ENCODE results near the gene SRPX2. TPM values are rescaled to one million over a fixed set of nuclear protein-coding genes. Genes with fewer than 3 reads are reported as not detected.

The SRPX2 gene
- total RNA-seq, 1 experiment from 2014 or later, result not detected

GRCh38 chrX:100695302-100695701 lies 51.3 kb downstream of the SRPX2 start:
- H3K4me3 ChIP-seq (ENCODE audit: low read length), result no peak overlapping the region
- no peaks in the 10 kb centered on the region for H3K36me3 ChIP-seq (ENCODE audit: insufficient read depth, low read length)
- no peaks in the 10 kb centered on the region for H3K9me2 ChIP-seq (replicated peaks; ENCODE audit: insufficient read depth, low read length)
- H2AFZ ChIP-seq (ENCODE audit: low read length), result no peak overlapping the region
- no peaks in the 10 kb centered on the region for H3K9me3 ChIP-seq (ENCODE audit: low read length)
- H3K9ac ChIP-seq (ENCODE audit: low read length), result no peak overlapping the region
- no peak for DNase-seq
- H4K20me1 ChIP-seq (ENCODE audit: insufficient read depth, low read depth, low read length), result no peaks in the 10 kb centered on the region
- H3K27ac ChIP-seq (ENCODE audit: low read length), result no peak overlapping the region
- no peaks in the 10 kb centered on the region for H3K27me3 ChIP-seq (ENCODE audit: low read length)
- H3K4me2 ChIP-seq (ENCODE audit: low read depth, low read length, poor library complexity, severe bottlenecking), result no peak overlapping the region
- H3K4me1 ChIP-seq (ENCODE audit: low read length), result no peaks in the 10 kb centered on the region; the same call in 1 of the 2 replicates
- H3K79me2 ChIP-seq (ENCODE audit: low read length), result no peaks in the 10 kb centered on the region

- no peaks in the 10 kb centered on the region for H3K9me2 ChIP-seq (replicated peaks; ENCODE audit: insufficient read depth, low read length)
- no peaks in the 10 kb centered on the region for H3K36me3 ChIP-seq (ENCODE audit: insufficient read depth, low read length)
- no peak overlapping the region for H3K4me2 ChIP-seq (ENCODE audit: low read depth, low read length, poor library complexity, severe bottlenecking)
- H3K9me3 ChIP-seq (ENCODE audit: low read length), result no peaks in the 10 kb centered on the region
- H3K79me2 ChIP-seq (ENCODE audit: low read length), result no peaks in the 10 kb centered on the region
- H4K20me1 ChIP-seq (ENCODE audit: insufficient read depth, low read depth, low read length), result no peaks in the 10 kb centered on the region
- H3K27ac ChIP-seq (ENCODE audit: low read length), result no peak overlapping the region
- DNase-seq, result no peak
- H2AFZ ChIP-seq (ENCODE audit: low read length), result no peak overlapping the region
- H3K27me3 ChIP-seq (ENCODE audit: low read length), result no peaks in the 10 kb centered on the region
- H3K4me1 ChIP-seq (ENCODE audit: low read length), result no peaks in the 10 kb centered on the region; the same call in 1 of the 2 replicates
- H3K9ac ChIP-seq (ENCODE audit: low read length), result no peak overlapping the region
- no peak overlapping the region for H3K4me3 ChIP-seq (ENCODE audit: low read length)
Measured at GRCh38 chrX:100695991-100696390, 52.0 kb downstream of the SRPX2 start.

GRCh38 chrX:100696699-100697351 lies 52.8 kb downstream of the SRPX2 start:
- Histone ChIP-seq H2AFZ (ENCODE audit: low read length) (no peak overlapping the region), H3K9me3 (ENCODE audit: low read length) (no peaks in the 10 kb centered on the region), H3K27me3 (ENCODE audit: low read length) (no peaks in the 10 kb centered on the region), H4K20me1 (ENCODE audit: insufficient read depth, low read depth, low read length) (no peaks in the 10 kb centered on the region), H3K9me2 (replicated peaks; ENCODE audit: insufficient read depth, low read length) (no peaks in the 10 kb centered on the region), H3K27ac (ENCODE audit: low read length) (no peak overlapping the region), H3K4me2 (ENCODE audit: low read depth, low read length, poor library complexity, severe bottlenecking) (no peak overlapping the region), H3K4me3 (ENCODE audit: low read length) (no peak overlapping the region), H3K9ac (ENCODE audit: low read length) (no peak overlapping the region), H3K79me2 (ENCODE audit: low read length) (no peaks in the 10 kb centered on the region), H3K4me1 (ENCODE audit: low read length) (no peaks in the 10 kb centered on the region; the same call in 1 of the 2 replicates), H3K36me3 (ENCODE audit: insufficient read depth, low read length) (no peaks in the 10 kb centered on the region)
- no peak for DNase-seq

GRCh38 chrX:100698551-100698950 lies 54.6 kb downstream of the SRPX2 start:
- no peak overlapping the region for H3K27ac ChIP-seq (ENCODE audit: low read length)
- H3K9me3 ChIP-seq (ENCODE audit: low read length), result no peaks in the 10 kb centered on the region
- no peaks in the 10 kb centered on the region for H3K36me3 ChIP-seq (ENCODE audit: insufficient read depth, low read length)
- no peaks in the 10 kb centered on the region for H4K20me1 ChIP-seq (ENCODE audit: insufficient read depth, low read depth, low read length)
- no peak overlapping the region for H3K4me3 ChIP-seq (ENCODE audit: low read length)
- no peaks in the 10 kb centered on the region for H3K9me2 ChIP-seq (replicated peaks; ENCODE audit: insufficient read depth, low read length)
- no peak overlapping the region for H2AFZ ChIP-seq (ENCODE audit: low read length)
- no peak for DNase-seq
- no peaks in the 10 kb centered on the region for H3K79me2 ChIP-seq (ENCODE audit: low read length)
- no peak overlapping the region for H3K4me2 ChIP-seq (ENCODE audit: low read depth, low read length, poor library complexity, severe bottlenecking)
- no peak overlapping the region for H3K9ac ChIP-seq (ENCODE audit: low read length)
- no peaks in the 10 kb centered on the region for H3K27me3 ChIP-seq (ENCODE audit: low read length)
- H3K4me1 ChIP-seq (ENCODE audit: low read length), result no peaks in the 10 kb centered on the region; the same call in 1 of the 2 replicates

- Histone ChIP-seq H3K79me2 (ENCODE audit: low read length) (no peaks in the 10 kb centered on the region), H2AFZ (ENCODE audit: low read length) (no peak overlapping the region), H3K4me3 (ENCODE audit: low read length) (no peak overlapping the region), H3K9me3 (ENCODE audit: low read length) (no peaks in the 10 kb centered on the region), H3K27me3 (ENCODE audit: low read length) (no peaks in the 10 kb centered on the region), H3K9ac (ENCODE audit: low read length) (no peak overlapping the region), H4K20me1 (ENCODE audit: insufficient read depth, low read depth, low read length) (no peaks in the 10 kb centered on the region), H3K9me2 (replicated peaks; ENCODE audit: insufficient read depth, low read length) (no peaks in the 10 kb centered on the region), H3K4me2 (ENCODE audit: low read depth, low read length, poor library complexity, severe bottlenecking) (no peak overlapping the region), H3K27ac (ENCODE audit: low read length) (no peak overlapping the region), H3K36me3 (ENCODE audit: insufficient read depth, low read length) (no peaks in the 10 kb centered on the region), H3K4me1 (ENCODE audit: low read length) (no peaks in the 10 kb centered on the region; the same call in 1 of the 2 replicates)
- DNase-seq, result no peak
Measured at GRCh38 chrX:100700809-100701208, 56.8 kb downstream of the SRPX2 start.

- no peak for DNase-seq
- no peaks in the 10 kb centered on the region for H3K9me3 ChIP-seq (ENCODE audit: low read length)
- H3K4me2 ChIP-seq (ENCODE audit: low read depth, low read length, poor library complexity, severe bottlenecking), result no peak overlapping the region
- no peaks in the 10 kb centered on the region for H3K4me1 ChIP-seq (ENCODE audit: low read length)
- no peak overlapping the region for H3K9ac ChIP-seq (ENCODE audit: low read length)
- H4K20me1 ChIP-seq (ENCODE audit: insufficient read depth, low read depth, low read length), result no peaks in the 10 kb centered on the region
- H3K9me2 ChIP-seq (replicated peaks; ENCODE audit: insufficient read depth, low read length), result no peaks in the 10 kb centered on the region
- H3K27ac ChIP-seq (ENCODE audit: low read length), result no peak overlapping the region
- no peaks in the 10 kb centered on the region for H3K79me2 ChIP-seq (ENCODE audit: low read length)
- H2AFZ ChIP-seq (ENCODE audit: low read length), result no peak overlapping the region
- no peaks in the 10 kb centered on the region for H3K36me3 ChIP-seq (ENCODE audit: insufficient read depth, low read length)
- no peaks in the 10 kb centered on the region for H3K27me3 ChIP-seq (ENCODE audit: low read length)
- no peak overlapping the region for H3K4me3 ChIP-seq (ENCODE audit: low read length)
Measured at GRCh38 chrX:100704581-100705203, 60.7 kb downstream of the SRPX2 start.

GRCh38 chrX:100710816-100711215 lies 66.8 kb downstream of the SRPX2 start:
- Histone ChIP-seq H3K4me1 (ENCODE audit: low read length) (no peaks in the 10 kb centered on the region), H4K20me1 (ENCODE audit: insufficient read depth, low read depth, low read length) (no peaks in the 10 kb centered on the region), H3K27me3 (ENCODE audit: low read length) (no peaks in the 10 kb centered on the region), H3K4me2 (ENCODE audit: low read depth, low read length, poor library complexity, severe bottlenecking) (no peak overlapping the region), H3K36me3 (ENCODE audit: insufficient read depth, low read length) (no peaks in the 10 kb centered on the region), H3K4me3 (ENCODE audit: low read length) (no peak overlapping the region), H3K9me2 (replicated peaks; ENCODE audit: insufficient read depth, low read length) (no peaks in the 10 kb centered on the region), H3K9me3 (ENCODE audit: low read length) (no peaks in the 10 kb centered on the region), H3K79me2 (ENCODE audit: low read length) (no peaks in the 10 kb centered on the region), H2AFZ (ENCODE audit: low read length) (no peak overlapping the region), H3K27ac (ENCODE audit: low read length) (no peak overlapping the region), H3K9ac (ENCODE audit: low read length) (no peak overlapping the region)
- DNase-seq, result no peak

GRCh38 chrX:100717363-100717762 lies 73.4 kb downstream of the SRPX2 start:
- no peaks in the 10 kb centered on the region for H3K9me2 ChIP-seq (replicated peaks; ENCODE audit: insufficient read depth, low read length)
- H3K4me3 ChIP-seq (ENCODE audit: low read length), result no peak overlapping the region
- H2AFZ ChIP-seq (ENCODE audit: low read length), result no peak overlapping the region
- H3K9me3 ChIP-seq (ENCODE audit: low read length), result no peaks in the 10 kb centered on the region
- no peaks in the 10 kb centered on the region for H3K79me2 ChIP-seq (ENCODE audit: low read length)
- DNase-seq, result no peak
- no peaks in the 10 kb centered on the region for H3K36me3 ChIP-seq (ENCODE audit: insufficient read depth, low read length)
- H3K27ac ChIP-seq (ENCODE audit: low read length), result no peak overlapping the region
- H3K4me2 ChIP-seq (ENCODE audit: low read depth, low read length, poor library complexity, severe bottlenecking), result no peak overlapping the region
- H3K9ac ChIP-seq (ENCODE audit: low read length), result no peak overlapping the region
- no peaks in the 10 kb centered on the region for H3K27me3 ChIP-seq (ENCODE audit: low read length)
- H4K20me1 ChIP-seq (ENCODE audit: insufficient read depth, low read depth, low read length), result no peaks in the 10 kb centered on the region
- H3K4me1 ChIP-seq (ENCODE audit: low read length), result no peaks in the 10 kb centered on the region
